Hematopoietic multipotent progenitor cell (in vitro differentiated cells): ENCODE measurements around the gene CYP4A11. TPM values are rescaled to one million over a fixed set of nuclear protein-coding genes. Genes with fewer than 3 reads are reported as not detected.
"Not testable (repeated sequence)": the region's sequence is repeated elsewhere in the genome, so short reads cannot be mapped to it uniquely, and the experiment has no call there.

ENCODE experiments used
- DNase-seq, 3 donors: peaks; one replicate each; pipeline ENCODE4 v3.0.0-alpha.2; 2011 to 2015; ENCODE audit warnings: low read depth in 2 of 3, low spot score in 2 of 3
- total RNA-seq: library from RNA; depleted of rRNA; stranded (reverse); fragments of >200 nt; gene quantifications from one replicate; pipeline ENCODE4 v1.2.3, GENCODE V29; 2012

The CYP4A11 gene
- total RNA-seq, result not detected

- no peak for DNase-seq
These were observed at the start of gene CYP4A11 for GRCh38 chr1:46941135-46941694. Gene CYP4A11 (minus strand): TSS chr1:46941476. CDS start chr1:46941433, 43 bp downstream.

GRCh38 chr1:46990541-46990940, 49.3 kb upstream of the CYP4A11 start:
- DNase-seq, result not testable (repeated sequence)

- no peak for DNase-seq
These were observed 42.7 kb upstream of the CYP4A11 start for GRCh38 chr1:46983830-46984586.

- DNase-seq, result no peak
These were observed 42.0 kb upstream of the CYP4A11 start for GRCh38 chr1:46983166-46983829.

- no peak for DNase-seq
These were observed 27.8 kb upstream of the CYP4A11 start for GRCh38 chr1:46969014-46969619.

- not testable (repeated sequence) for DNase-seq
These were observed 21.0 kb upstream of the CYP4A11 start for GRCh38 chr1:46962272-46962671.

GRCh38 chr1:46961066-46961758, 19.9 kb upstream of the CYP4A11 start:
- no peak for DNase-seq

GRCh38 chr1:46960250-46960649, 19.0 kb upstream of the CYP4A11 start:
- DNase-seq, result no peak

- DNase-seq, result not testable (repeated sequence)
These were observed 13.8 kb upstream of the CYP4A11 start for GRCh38 chr1:46955116-46955515.

- DNase-seq, result not testable (repeated sequence)
These were observed 12.6 kb upstream of the CYP4A11 start for GRCh38 chr1:46953847-46954246.

- not testable (repeated sequence) for DNase-seq
These were observed 8.1 kb upstream of the CYP4A11 start for GRCh38 chr1:46949417-46949666.

- no peak for DNase-seq
These were observed 7.5 kb upstream of the CYP4A11 start for GRCh38 chr1:46948629-46949416.

GRCh38 chr1:46947706-46948105, 6.4 kb upstream of the CYP4A11 start:
- DNase-seq, result not testable (repeated sequence)

- no peak for DNase-seq
These were observed 810 bp upstream of the CYP4A11 start for GRCh38 chr1:46942086-46942485.

- no peak for DNase-seq
These were observed 969 bp downstream of the CYP4A11 start for GRCh38 chr1:46940307-46940706.

- DNase-seq, result no peak
These were observed 4.0 kb downstream of the CYP4A11 start for GRCh38 chr1:46937270-46937669.

- DNase-seq, result no peak
These were observed 4.5 kb downstream of the CYP4A11 start for GRCh38 chr1:46936788-46937187.

- DNase-seq, result not testable (repeated sequence)
These were observed 6.4 kb downstream of the CYP4A11 start for GRCh38 chr1:46934852-46935251.

- not testable (repeated sequence) for DNase-seq
These were observed 9.3 kb downstream of the CYP4A11 start for GRCh38 chr1:46932020-46932419.

- DNase-seq, result no peak
These were observed 10.1 kb downstream of the CYP4A11 start for GRCh38 chr1:46931151-46931550.
